DMS79 treated with DMSO at 0.1 percent for 48 hours (cell line): ENCODE results near the gene NHERF2.
A peak's percentile ranks its signal among the peaks of the same experiment; 100 is the strongest.

Experiments used
- DNase-seq: peaks from one replicate; lab custom pipeline; 2025; lab: John Stamatoyannopoulos, UW

Gene NHERF2

DNA sequence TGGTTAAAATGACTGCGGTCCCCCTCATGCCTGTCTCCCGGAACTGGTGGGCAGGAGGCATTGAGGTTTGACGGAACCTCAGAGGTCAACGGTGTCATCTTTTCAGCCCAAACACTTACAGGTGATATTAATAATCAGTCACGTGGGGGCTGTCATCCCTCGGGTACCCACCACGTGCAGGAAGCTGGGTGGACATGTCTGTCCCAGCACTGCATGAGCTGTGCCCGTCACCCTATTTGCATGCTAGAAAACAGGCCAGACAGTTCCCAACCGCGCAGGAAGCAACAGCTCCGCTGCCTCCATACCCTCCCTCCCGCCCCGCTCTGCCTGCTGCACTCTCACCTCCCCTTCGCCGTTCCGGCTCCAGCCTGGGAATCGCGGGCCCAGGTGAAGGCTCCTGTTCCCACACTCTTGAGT lies 35.6 kb upstream of the NHERF2 start:
- DNase-seq = no peak

DNA sequence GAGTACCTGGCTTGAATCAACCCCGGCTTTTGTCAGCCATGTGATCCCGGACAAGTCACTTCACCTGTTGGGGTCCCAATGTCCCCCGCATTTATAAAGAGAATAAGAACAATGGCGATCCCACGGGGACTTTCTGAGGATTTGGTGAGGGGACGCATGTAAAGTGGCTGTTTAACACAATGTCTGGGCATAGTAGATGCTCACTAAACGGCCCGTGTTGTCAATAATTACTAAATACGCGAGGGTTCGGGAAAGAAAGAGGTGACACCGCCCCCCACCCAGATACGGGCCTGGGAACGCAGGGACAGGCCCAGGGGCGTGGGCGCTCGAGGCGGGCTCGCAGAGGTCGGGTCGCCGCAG lies 35.1 kb upstream of the NHERF2 start:
- no peak for DNase-seq

DNA sequence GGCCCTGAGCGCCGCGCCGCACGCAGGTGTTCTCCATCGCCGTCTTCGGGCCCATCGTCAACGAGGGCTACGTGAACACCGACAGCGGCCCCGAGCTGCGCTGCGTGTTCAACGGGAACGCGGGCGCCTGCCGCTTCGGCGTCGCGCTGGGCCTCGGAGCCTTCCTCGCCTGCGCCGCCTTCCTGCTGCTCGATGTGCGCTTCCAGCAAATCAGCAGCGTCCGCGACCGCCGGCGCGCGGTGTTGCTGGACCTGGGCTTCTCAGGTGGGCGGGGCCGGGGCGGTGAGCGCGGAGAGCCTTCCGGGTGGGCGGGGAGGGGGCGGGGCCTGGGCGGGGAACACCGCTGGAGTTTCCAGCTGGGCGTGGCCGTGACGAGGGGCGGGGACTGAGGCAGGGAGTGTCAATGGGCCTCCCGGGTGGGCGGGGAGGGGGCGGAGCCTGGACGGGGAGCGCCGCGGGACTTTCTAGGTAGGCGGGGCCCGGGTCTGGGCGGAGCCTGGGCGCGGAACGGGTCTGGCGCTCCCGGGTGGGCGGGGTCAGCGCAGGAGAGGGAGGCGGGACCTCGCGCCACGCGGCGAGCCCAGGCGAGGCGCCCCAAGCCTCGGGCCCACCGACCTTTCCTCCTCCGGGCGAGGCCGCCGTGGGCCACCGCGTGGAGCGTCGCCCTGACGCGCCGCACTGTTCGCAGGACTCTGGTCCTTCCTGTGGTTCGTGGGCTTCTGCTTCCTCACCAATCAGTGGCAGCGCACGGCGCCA lies 34.6 kb upstream of the NHERF2 start:
- DNase-seq = no peak

DNA sequence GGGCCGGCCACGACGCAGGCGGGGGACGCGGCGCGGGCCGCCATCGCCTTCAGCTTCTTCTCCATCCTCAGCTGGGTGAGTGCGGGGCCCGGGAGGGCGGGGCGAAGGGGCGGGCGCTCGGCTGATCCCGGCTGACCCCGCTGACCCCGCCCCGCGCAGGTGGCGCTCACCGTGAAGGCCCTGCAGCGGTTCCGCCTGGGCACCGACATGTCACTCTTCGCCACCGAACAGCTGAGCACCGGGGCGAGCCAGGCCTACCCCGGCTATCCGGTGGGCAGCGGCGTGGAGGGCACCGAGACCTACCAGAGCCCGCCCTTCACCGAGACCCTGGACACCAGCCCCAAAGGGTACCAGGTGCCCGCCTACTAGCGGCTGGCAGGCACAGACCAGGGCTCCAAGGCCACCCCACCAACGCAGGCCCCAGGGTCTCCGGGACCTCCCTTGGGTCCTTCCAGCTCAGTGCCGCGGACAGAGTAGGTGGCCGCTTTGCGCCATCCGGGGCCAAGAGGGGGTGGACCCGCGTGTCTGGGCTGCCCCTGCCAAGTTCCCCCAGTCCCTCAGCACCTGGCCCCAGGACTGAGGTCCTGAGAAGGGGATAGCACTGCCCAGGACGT lies 33.9 kb upstream of the NHERF2 start:
- no peak for DNase-seq

DNA sequence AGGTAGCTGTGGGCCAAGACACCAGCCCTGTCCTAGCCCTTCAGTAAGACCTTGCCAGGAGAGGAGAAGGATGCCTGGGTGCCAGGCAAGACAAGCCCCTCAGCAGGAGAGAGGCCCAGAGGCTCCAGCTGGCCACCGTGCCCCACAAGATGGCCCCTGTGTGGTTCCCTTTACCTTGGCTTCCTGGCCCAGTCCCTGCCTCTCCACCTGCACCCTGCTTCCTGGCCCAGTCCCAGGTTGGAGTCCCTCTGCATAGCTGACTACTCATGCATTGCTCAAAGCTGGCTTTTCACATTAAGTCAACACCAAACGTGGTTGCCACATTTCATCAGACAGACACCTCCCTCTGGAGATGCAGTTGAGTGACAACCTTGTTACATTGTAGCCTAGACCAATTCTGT lies 33.0 kb upstream of the NHERF2 start:
- DNase-seq = no peak

DNA sequence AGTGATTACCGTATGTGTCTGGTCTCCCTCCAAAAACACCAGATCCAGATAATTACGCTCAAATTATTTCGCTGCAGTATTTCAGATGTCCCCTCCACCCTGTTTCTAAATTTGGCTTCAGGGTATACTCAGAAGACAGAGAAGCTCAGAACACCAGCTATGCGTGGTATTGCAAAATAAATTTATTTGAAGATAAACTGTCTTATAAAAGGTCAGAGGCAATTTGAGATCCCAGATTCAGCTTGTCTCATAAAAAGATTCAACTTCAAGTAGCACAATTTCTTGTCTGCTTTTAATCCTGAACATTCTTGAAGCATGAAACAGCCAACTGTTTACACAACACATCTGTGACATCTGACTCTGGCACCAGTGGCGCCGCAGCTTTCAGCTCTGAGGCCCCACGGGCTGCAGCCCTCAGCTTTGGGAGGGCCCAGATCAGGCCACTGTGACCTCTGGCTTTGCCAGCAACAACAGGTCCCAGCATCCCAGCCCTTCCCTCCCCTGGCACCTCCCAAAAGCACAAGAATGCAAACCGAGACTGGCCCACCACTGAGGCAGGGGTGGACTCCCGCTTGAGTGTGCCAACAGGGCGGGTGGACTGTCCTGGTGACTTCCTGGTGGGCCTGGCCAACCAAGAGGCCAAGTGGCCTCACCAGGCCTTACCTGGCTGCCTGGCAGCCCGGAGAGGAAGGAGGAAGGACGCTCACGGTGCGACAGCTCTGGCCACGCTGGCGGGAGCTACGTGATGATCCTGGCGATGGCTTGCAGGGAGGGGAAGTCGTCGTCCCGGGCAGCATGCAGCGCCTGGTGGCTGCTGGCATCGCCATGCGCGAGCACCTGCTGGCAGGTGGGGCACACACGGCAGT lies 29.0 kb upstream of the NHERF2 start:
- DNase-seq = no peak

GRCh38 chr16:1998360-1998835 lies 28.3 kb upstream of the NHERF2 start:
- DNase-seq = no peak

DNA sequence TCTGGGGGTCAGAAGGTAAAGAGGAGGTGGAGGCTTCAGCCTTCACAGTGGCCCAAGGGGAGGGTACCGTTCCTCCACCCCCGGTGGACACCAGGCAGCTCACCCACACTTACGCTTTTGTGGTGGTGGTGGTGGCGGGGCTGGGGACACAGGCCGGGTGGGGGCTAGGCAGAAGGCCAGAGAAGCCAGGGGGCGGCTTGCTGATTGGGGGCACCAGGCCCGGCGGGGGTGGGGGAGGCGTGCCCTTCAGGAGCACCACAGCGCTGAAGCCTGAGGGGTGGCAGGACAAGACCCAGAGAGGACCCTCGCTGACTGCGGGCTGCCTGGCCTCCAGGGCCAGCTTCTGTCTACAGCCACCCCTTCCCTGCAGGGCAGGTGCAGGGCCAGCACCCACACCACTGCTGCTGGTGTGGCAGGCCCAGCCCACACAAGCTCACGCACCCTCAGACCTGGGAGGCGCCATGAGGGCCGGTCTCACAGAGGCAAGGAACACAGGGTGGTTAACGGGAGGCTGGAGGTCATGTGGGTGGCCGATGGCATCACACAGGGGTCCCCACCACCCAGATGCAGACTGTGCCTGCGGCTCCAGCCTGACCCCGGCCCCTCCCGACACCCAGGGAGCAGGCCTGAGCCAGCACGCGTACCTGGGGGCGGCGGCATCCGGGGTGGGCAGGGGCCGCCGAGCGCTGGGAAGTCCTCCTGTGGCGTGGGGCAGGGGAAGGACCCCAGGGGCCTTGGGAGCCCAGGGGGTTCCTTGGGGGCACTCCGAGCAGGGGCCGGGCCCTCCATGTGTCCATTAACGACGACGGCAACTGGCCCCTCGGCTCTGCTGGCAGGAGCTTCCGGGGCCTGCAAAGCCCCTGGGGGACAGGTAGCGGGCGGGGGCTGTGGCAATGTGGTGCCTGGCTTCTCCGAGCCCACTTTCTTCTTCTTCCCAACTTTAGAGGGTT lies 27.6 kb upstream of the NHERF2 start:
- no peak for DNase-seq

DNA sequence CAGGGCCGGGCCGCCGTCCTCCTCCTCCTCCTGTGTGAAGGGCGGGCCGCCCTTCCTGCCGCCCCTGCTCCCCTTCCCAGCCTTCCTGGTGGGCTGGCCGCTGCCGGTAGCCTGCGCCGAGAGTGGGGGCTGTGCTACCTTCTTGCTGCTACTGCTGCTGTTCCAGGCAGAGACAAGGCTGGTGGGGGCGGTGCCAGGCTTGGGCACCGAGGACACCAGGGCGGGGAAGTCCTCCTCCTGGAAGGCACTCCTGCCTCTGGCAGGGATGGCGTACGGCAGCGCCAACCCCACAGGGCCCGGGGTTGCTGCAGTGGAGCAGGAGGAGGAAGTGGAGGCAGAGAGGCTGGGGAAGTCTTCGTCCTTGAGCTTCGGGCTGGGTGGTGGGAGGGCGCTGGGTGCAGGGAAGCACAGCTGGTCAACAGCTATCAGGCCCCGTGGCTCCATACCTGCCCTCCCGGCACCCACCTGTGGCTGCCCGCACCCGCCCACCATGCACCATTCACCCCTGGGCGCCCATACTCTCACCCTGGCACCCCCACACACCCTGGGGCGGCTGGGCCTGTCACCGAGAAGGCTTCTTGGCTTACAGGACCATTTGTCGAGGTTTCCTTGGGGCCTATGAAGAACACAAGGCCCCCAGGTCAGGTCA lies 26.7 kb upstream of the NHERF2 start:
- DNase-seq = no peak

GRCh38 chr16:2001035-2001434 lies 25.7 kb upstream of the NHERF2 start:
- no peak for DNase-seq

DNA sequence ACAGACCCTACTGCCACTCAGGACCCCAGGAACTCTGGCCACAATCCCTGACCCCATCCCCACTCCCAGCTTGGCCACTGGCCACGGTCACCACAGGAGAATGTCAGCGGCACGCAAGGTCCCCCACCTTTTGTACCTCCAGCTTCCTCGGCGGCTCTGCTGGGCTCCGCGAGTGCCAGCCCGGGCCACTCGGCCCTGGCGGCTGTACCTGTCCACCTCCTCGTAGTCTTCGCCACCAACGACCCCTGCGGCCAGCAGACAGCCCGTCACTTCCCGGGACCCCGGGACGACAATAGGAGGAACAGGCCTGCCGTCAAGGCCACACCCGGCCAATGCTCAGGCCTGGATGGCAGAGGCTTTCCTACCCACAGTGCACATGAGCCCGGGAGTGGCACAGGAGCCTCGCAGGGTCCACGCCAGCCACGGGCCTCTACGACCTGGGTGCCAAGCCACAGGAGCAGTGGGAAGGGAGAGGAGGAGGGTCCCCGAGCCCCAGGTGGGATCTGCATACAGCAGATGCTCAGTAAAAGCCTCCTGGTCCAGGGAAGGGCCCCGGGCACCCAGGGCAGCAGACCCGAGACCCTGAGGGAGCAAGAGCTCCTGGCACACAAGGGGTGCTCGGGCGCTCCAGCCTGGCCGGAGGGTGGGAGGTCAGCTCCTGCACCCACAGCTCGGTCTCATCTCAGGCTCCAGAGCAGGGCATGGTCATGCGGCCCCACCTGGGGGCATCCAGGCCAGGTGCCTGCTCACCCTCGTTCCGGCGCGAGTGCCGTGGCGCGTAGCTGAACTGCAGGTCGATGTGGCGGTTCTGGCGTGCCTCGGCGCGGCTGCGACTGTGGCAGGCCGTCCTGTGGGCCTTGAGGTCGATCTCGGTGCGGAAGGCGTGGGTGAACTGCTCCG lies 25.0 kb upstream of the NHERF2 start:
- DNase-seq = no peak

DNA sequence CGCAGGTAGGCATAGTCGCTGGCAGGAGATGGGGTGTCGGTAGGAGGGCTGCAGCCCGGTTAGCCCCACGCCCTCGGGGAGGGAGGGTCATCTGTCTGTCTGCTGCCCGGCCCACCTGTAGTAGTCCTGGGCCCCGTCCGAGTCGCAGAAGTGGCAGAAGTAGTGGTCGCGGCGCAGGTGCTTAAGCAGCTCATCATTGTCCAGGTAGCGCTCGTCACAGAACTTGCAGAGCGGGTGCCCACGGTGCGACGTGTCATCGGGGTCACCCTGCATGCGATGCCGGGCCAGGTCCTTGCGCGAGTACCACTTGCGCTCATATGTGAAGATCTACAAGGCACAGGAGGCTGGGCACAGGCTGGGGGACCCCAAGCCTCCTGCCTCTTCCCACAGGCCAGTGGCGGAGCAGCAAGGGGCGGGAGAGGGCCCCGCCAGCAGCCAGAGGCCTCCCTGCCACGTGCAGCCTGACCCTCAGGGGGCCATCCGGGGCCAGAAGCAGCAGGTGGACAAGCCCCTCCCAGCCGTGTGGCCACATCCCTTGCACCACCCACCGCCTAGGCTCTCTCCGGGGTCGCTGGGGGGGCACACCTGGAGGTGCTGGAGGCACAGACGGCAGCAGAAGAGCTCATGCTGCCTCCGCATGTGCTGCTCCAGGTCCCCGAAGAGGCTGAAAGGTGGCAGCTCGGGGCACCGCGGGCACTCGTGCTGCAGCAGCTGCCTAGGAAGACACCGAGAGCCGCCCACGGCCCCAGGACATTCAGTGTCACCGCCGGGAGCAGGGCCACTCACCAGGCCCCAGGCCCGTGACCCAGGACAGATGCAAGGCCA lies 24.1 kb upstream of the NHERF2 start:
- no peak for DNase-seq

- DNase-seq = no peak
Observed at GRCh38 chr16:2003231-2003826, 23.4 kb upstream of the NHERF2 start.

- DNase-seq = peak; percentile 13
Observed at GRCh38 chr16:2003827-2004641, 22.7 kb upstream of the NHERF2 start.

DNA sequence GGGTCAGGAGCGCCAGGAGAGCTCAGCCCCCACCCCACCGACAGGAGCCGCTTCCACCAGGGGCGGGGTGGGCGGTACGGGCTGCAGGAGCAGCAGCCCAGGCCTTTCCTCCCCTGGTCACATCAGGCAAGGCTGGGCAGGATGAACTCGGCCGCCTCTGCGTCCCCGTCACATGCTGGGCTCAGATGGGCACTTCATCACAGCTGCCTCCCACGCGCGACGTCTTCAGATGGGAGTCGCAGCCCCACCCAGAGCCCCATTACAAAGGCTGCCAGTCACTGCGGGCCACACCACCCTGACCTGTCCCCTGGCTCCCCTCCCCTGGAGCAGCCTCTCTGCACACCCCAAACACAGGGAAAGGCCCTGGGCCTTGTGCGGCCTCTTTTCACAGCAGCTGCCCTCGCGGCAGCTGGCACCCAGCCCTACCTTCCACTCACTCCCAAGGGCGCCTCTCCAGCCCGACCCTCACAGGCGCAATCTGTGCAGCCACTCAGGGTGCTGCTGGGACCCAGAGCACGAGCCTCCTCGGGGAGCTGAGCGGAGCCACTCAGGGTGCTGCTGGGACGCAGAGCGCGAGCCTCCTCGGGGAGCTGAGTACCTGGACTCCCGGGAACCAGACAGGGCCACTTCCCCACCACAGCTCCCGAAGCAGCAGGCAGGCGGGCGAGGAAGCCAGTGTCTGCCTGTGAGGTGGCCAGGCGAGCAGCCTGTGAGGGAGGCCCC lies 21.7 kb upstream of the NHERF2 start:
- no peak for DNase-seq

GRCh38 chr16:2005646-2006045 lies 21.1 kb upstream of the NHERF2 start:
- peak; percentile 29 for DNase-seq

DNA sequence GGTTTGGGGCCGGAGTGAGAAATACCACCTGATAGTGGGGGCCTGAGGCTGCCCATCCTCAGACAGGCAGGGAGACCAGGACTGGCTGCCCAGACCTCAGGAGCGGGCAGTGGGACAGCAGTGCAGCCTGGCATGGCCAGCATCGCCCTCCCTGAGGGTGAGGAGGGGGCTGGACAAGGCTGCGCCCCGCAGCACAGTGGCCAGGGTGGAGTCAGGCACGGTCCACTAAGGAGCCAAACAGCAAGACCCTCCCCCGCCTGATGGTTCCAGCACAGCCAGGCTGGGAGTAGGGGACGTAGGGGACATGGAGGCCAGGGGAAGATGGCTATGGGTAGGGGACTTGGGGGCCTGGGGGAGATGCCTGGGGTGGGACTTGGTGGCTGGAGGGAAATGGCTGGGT lies 20.4 kb upstream of the NHERF2 start:
- no peak for DNase-seq
